Kidney (tissue), 14 donors: Measurements from ENCODE around the gene PIGU. TPM values are rescaled to one million over a fixed set of nuclear protein-coding genes. Genes with fewer than 3 reads are reported as not detected.

Experiments used
- DNase-seq, 5 donors: peaks; one replicate each; pipeline ENCODE4 v3.0.0-alpha.2; 2013 to 2020
- FAIRE-seq: peaks from 2 replicates; lab custom pipeline; 2012; peaks lifted over from hg19 to GRCh38; lab: Jason Lieb, UNC
- H3K27ac ChIP-seq, 2 donors: one replicate each; pipeline ENCODE4 v1.7.0; 2013; ENCODE audit warnings: low read depth in 2 of 2, low read length in 2 of 2, inconsistent platforms in 1 of 2
- H3K27me3 ChIP-seq: one replicate; pipeline ENCODE4 v1.7.1; 2013; ENCODE audit warnings: low read length, inconsistent platforms; ENCODE audit not compliant: control insufficient read depth, insufficient read depth
- H3K36me3 ChIP-seq, 3 donors: one replicate each; pipeline versions ENCODE4 v1.7.0 to v1.7.1; 2013; ENCODE audit warnings: low read length in 3 of 3, control low read depth in 1 of 3, inconsistent platforms in 1 of 3; ENCODE audit not compliant: insufficient read depth in 3 of 3, control insufficient read depth in 2 of 3
- H3K4me1 ChIP-seq, 3 donors: one replicate each; pipeline versions ENCODE4 v1.7.0 to v1.7.1; 2013; ENCODE audit warnings: low read length in 3 of 3, inconsistent platforms in 1 of 3, low read depth in 1 of 3; ENCODE audit not compliant: control insufficient read depth in 2 of 3, insufficient read depth in 2 of 3
- H3K4me3 ChIP-seq, 3 donors: one replicate each; pipeline versions ENCODE4 v1.7.0 to v1.8.1; 2013; ENCODE audit warnings: low read length in 3 of 3, control low read depth in 1 of 3, inconsistent platforms in 1 of 3
- H3K9ac ChIP-seq, 3 donors: one replicate each; pipeline versions ENCODE4 v1.7.0 to v1.7.1; 2013; ENCODE audit warnings: low read length in 3 of 3, control low read depth in 1 of 3, inconsistent platforms in 1 of 3
- H3K9me3 ChIP-seq, 3 donors: one replicate each; pipeline versions ENCODE4 v1.7.0 to v1.7.1; 2013; ENCODE audit warnings: low read length in 3 of 3, control low read depth in 1 of 3, inconsistent platforms in 1 of 3; ENCODE audit not compliant: control insufficient read depth in 2 of 3, insufficient read depth in 1 of 3
- intact Hi-C: fragments of 100-400 bp; cut with DNase I; formaldehyde crosslinking; loops from one replicate; pipeline ENCODE4 v1.11.1; 2022
- polyA plus RNA-seq: library from polyadenylated mRNA; stranded (reverse); fragments of 350-450 nt; fragmentation: Illumina TruSeq; extraction: RNeasy Lipid Tissue Mini Kit (QIAGEN cat#74804); gene quantifications from one replicate; pipeline ENCODE4 v1.2.3, GENCODE V29; 2014; ENCODE audit warnings: low read depth, low replicate concordance; ENCODE audit not compliant: insufficient read depth
- total RNA-seq: library from RNA; stranded (reverse); fragmentation: NEBNext Ultra II Directional; extraction: Animal tissue kit (Norgen Biotek cat#: 25700); gene quantifications from one replicate; pipeline ENCODE4 v1.2.1, GENCODE V29; 2021
- TF ChIP-seq, protein P1 (sequence below): IDR thresholded peaks from 3 replicates; pipeline ENCODE4 v1.5.1; 2012; ENCODE audit warnings: mild to moderate bottlenecking, moderate library complexity, borderline replicate concordance; ENCODE audit not compliant: insufficient read depth; ENCODE audit errors: extremely low read depth
- donor health status: control.
- donor health status: control.
- donor health status: control.
- donor health status: control.
- donor health status: control.
- donor health status: DM: yes; HTN: yes; CAD: no.
- donor health status: Normal renal cell carcinoma (clear cell type).

Gene PIGU
- total and polyA plus RNA-seq, 2 donors from 2014 or later, result 15.9 to 42.0 TPM

DNA sequence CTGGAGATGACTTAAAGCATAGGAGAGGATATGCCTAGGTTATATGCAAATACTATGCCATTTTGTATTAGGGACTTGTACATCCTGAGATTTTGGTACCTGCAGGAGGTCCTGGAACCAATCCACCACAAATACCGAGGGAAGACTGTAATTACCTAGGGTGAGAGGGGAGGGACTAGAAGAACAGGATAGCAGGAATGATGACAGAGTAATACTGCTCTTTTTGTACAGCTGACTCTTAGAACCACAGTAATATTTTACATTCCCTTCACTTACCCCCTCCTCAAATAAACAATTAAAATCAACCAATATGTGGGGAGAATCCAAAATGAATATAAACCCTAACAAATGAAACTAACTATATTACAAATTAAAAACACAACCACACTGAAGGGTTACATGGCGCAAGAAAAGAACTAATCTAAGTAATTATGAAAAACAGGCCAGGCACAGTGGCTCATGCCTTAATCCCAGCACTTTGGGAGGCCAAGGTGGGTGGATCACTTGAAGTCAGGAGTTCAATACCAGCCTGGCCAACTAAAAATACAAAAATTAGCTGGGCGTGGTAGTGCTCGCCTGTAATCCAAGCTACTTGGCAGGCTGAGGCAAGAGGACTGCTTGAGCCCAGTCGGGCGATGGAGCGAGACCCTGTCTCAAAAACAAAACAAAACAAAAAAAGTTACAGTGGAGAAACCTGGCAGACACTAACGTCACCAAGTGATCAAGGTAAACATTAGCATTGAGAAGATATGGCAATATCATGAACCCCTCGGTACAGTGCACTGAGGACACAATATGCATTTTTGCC, 81.3 kb downstream of the PIGU start:
- TF ChIP-seq, protein P1, sequence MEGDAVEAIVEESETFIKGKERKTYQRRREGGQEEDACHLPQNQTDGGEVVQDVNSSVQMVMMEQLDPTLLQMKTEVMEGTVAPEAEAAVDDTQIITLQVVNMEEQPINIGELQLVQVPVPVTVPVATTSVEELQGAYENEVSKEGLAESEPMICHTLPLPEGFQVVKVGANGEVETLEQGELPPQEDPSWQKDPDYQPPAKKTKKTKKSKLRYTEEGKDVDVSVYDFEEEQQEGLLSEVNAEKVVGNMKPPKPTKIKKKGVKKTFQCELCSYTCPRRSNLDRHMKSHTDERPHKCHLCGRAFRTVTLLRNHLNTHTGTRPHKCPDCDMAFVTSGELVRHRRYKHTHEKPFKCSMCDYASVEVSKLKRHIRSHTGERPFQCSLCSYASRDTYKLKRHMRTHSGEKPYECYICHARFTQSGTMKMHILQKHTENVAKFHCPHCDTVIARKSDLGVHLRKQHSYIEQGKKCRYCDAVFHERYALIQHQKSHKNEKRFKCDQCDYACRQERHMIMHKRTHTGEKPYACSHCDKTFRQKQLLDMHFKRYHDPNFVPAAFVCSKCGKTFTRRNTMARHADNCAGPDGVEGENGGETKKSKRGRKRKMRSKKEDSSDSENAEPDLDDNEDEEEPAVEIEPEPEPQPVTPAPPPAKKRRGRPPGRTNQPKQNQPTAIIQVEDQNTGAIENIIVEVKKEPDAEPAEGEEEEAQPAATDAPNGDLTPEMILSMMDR, result no peak
- no peaks in the 10 kb centered on the region for H3K4me1 ChIP-seq
- H3K36me3 ChIP-seq, result no peaks in the 10 kb centered on the region
- H3K9me3 ChIP-seq, result no peaks in the 10 kb centered on the region
- no peak overlapping the region for H3K4me3 ChIP-seq
- H3K27me3 ChIP-seq, result no peaks in the 10 kb centered on the region
- no peak for FAIRE-seq
- no peak overlapping the region for H3K9ac ChIP-seq
- H3K27ac ChIP-seq, result no peak overlapping the region
- no peak for DNase-seq
- intact Hi-C loops, result no loop called here

DNA sequence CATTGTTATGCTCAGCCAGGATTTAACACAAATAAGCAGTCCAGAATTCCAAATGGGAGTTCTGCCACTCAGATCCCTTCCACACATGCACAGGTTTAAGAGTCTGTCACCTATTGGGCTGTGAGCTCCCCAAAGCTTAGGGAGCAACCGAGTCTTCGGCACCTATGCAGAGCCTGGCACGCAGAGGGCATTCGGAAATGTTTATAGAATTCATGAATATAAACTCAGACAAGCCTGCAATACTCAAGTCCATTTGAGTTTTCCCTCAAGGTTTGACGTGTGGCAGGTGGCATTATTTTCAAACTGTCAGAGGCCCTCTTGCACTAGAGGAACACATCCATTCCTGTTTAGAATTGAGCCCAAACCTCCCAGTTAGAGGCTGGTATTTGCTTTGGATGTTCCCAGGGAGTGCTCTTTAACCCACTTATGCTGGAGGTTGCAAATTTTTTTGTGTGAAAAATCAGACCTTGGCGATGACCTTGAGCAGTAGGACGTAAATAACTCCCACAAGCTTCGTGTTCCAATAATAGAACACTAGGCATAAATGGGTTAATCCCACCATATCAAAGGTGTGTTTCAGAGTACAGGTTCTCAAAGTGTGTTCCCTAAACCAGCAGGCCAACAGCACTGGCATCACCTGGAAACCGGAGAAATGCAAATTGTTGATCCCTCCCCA, 90.3 kb downstream of the PIGU start:
- Histone ChIP-seq H3K4me3 (no peak overlapping the region), H3K36me3 (peaks cover 0 to 4% (median 2%) of the 10 kb centered on the region in 3 donors), H3K9ac (no peak overlapping the region), H3K27ac (no peak overlapping the region), H3K27me3 (no peaks in the 10 kb centered on the region), H3K4me1 (no peaks in the 10 kb centered on the region), H3K9me3 (no peaks in the 10 kb centered on the region)
- FAIRE-seq (no peak), DNase-seq (no peak)
- TF ChIP-seq, protein P1, result no peak
- intact Hi-C loops, result no loop called here

DNA sequence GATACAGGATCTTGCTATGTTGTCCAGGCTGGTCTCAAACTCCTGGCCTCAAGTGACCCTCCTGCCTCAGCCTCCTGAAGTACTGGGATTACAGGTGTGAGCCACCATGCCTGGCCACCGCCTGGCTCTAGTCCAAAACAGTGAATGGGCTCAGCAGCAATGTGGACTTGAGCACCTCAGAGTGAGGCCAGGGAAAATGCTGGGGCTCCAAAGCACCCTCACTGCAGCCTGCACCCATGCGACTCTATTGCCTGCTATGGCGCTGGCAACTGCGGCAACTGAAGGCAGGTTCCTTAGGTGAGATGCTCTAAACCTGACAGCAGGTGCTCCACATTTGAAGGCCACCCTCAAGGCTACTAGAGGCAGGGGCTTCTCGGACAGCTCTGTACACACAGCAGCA, 91.9 kb downstream of the PIGU start:
- Histone ChIP-seq H3K4me1 (no peaks in the 10 kb centered on the region), H3K27ac (no peak overlapping the region), H3K9ac (no peak overlapping the region), H3K27me3 (no peaks in the 10 kb centered on the region), H3K4me3 (no peak overlapping the region), H3K36me3 (peaks cover 0 to 4% (median 2%) of the 10 kb centered on the region in 3 donors), H3K9me3 (no peaks in the 10 kb centered on the region)
- TF ChIP-seq, protein P1, result no peak
- DNase-seq (no peak), FAIRE-seq (no peak)
- intact Hi-C loops, result no loop called here
